ENCODE results near the gene RNF151. TPM values are rescaled to one million over a fixed set of nuclear protein-coding genes. Genes with fewer than 3 reads are reported as not detected.
A peak's percentile ranks its signal among the peaks of the same experiment; 100 is the strongest.
"Not testable (repeated sequence)": the region's sequence is repeated elsewhere in the genome, so short reads cannot be mapped to it uniquely, and the experiment has no call there.

The RNF151 gene
- total RNA-seq, 1 donor from 2014 or later, result not detected

DNA sequence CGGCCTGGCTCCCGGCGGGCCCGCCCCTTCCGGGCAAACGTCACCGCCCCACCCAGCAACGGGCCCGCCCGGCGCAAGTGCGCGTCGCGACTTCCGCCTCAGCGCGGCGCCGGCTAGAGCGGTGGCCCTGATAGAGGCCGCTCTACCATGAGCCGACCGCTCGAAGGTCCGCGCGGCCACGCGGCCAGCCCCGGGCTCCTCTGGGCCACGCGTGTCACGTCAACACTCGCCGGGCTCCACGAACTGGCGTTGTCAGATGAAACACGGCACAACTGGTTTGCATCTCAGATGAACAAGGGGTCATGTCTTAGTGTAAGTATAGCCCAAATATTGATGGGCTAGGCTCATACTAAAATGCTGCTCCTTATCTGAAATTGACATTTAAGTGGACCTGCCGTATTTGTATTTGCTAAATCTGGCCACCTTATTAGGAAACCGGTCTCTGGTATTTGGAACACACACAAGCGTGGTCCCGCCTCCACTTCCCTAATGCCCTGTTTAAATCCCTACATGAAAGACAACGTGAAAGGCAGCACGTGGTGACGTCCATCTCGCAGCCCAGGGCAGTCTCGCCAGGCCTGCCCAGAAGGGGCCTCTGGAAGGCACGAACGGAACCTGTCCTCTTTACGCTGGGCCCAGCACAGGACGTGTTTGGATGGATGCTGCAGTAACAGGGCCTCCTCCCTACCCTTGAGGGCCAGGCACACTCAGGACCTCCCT is 43.3 kb downstream of the RNF151 start, which contains the start of gene ZNF598:
TSS of gene ZNF598 (minus strand) at position 31 of the 720 bp plus-strand sequence.
- Histone ChIP-seq H3K4me1 (ENCODE audit: insufficient read depth, low read length) (peaks cover 30% of the 10 kb centered on the region), H3K4me3 (ENCODE audit: insufficient read depth, low read depth, low read length) (peak within 1 kb of the TSS; percentile 88), H3K27ac (ENCODE audit: low read depth, low read length) (peak within 1 kb of the TSS; percentile 83), H3K79me2 (ENCODE audit: insufficient read depth, low read length) (peaks cover 56% of the 10 kb centered on the region), H3K4me2 (ENCODE audit: low read length) (peak within 1 kb of the TSS; percentile 100), H2AFZ (ENCODE audit: low read depth, low read length) (peak within 1 kb of the TSS; percentile 84), H3K9ac (ENCODE audit: low read length) (peak within 1 kb of the TSS; percentile 94), H3K27me3 (ENCODE audit: insufficient read depth, low read length) (no peaks in the 10 kb centered on the region), H4K20me1 (ENCODE audit: insufficient read depth, low read length) (peaks cover 42% of the 10 kb centered on the region), H3K36me3 (ENCODE audit: insufficient read depth, low read length) (no peaks in the 10 kb centered on the region), H3K9me3 (ENCODE audit: insufficient read depth, low read depth, low read length) (no peaks in the 10 kb centered on the region)
- peak within 1 kb of the TSS; percentile 90 for H3K4me3 Mint-ChIP-seq (ENCODE audit: unreplicated experiment)
- no peaks in the 10 kb centered on the region for H3K9me3 Mint-ChIP-seq (ENCODE audit: unreplicated experiment)
- H3K4me1 Mint-ChIP-seq (ENCODE audit: low read depth, unreplicated experiment), result peaks cover 18% of the 10 kb centered on the region
- TF ChIP-seq EZH2 (IDR thresholded peaks at IDR 0.05; ENCODE audit: insufficient read depth, low read length), result no peak
- TF ChIP-seq, protein P1, sequence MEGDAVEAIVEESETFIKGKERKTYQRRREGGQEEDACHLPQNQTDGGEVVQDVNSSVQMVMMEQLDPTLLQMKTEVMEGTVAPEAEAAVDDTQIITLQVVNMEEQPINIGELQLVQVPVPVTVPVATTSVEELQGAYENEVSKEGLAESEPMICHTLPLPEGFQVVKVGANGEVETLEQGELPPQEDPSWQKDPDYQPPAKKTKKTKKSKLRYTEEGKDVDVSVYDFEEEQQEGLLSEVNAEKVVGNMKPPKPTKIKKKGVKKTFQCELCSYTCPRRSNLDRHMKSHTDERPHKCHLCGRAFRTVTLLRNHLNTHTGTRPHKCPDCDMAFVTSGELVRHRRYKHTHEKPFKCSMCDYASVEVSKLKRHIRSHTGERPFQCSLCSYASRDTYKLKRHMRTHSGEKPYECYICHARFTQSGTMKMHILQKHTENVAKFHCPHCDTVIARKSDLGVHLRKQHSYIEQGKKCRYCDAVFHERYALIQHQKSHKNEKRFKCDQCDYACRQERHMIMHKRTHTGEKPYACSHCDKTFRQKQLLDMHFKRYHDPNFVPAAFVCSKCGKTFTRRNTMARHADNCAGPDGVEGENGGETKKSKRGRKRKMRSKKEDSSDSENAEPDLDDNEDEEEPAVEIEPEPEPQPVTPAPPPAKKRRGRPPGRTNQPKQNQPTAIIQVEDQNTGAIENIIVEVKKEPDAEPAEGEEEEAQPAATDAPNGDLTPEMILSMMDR (IDR thresholded peaks at IDR 0.05; ENCODE audit: insufficient read depth, low read depth, low read length), result no peak
- peaks cover 4% of the 10 kb centered on the region for H3K36me3 Mint-ChIP-seq (ENCODE audit: low read depth, unreplicated experiment)
- peak within 1 kb of the TSS; percentile 85 for H3K27ac Mint-ChIP-seq (ENCODE audit: unreplicated experiment)
- FAIRE-seq, result no peak
- DNase-seq (ENCODE audit: low read depth), result peak; percentile 69
- H3K27me3 Mint-ChIP-seq (ENCODE audit: low read depth, unreplicated experiment), result no peaks in the 10 kb centered on the region

DNA sequence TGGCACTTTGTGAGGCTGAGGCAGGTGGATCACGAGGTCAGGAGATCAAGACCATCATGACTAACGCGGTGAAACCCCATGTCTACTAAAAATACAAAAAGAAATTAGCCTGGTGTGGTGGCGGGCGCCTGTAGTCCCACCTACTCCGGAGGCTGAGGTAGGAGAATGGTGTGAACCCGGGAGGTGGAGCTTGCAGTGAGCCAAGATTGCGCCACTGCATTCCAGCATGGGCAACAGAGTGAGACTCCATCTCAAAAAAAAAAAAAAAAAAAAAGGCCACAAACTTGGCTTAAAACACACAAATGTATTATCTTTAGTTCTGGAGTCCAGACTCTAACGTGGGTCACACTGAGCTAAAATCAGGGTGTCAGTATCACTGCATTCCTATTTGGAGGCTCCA is 45.1 kb downstream of the RNF151 start:
- DNase-seq (ENCODE audit: low read depth); H2AFZ ChIP-seq (ENCODE audit: low read depth, low read length); H3K4me2 ChIP-seq (ENCODE audit: low read length); H3K9me3 Mint-ChIP-seq (ENCODE audit: unreplicated experiment); FAIRE-seq; H3K9me3 ChIP-seq (ENCODE audit: insufficient read depth, low read depth, low read length); H3K27ac ChIP-seq (ENCODE audit: low read depth, low read length); H3K27ac Mint-ChIP-seq (ENCODE audit: unreplicated experiment); H3K36me3 Mint-ChIP-seq (ENCODE audit: low read depth, unreplicated experiment); H3K27me3 Mint-ChIP-seq (ENCODE audit: low read depth, unreplicated experiment); H3K9ac ChIP-seq (ENCODE audit: low read length); H3K36me3 ChIP-seq (ENCODE audit: insufficient read depth, low read length); H3K27me3 ChIP-seq (ENCODE audit: insufficient read depth, low read length); H3K4me3 ChIP-seq (ENCODE audit: insufficient read depth, low read depth, low read length): not testable (repeated sequence)
- H3K4me1 ChIP-seq (ENCODE audit: insufficient read depth, low read length), result peaks cover 28% of the 10 kb centered on the region
- H3K79me2 ChIP-seq (ENCODE audit: insufficient read depth, low read length), result peaks cover 38% of the 10 kb centered on the region
- H3K4me3 Mint-ChIP-seq (ENCODE audit: unreplicated experiment), result peak overlapping the region; percentile 57
- H3K4me1 Mint-ChIP-seq (ENCODE audit: low read depth, unreplicated experiment), result peaks cover 12% of the 10 kb centered on the region
- peaks cover 25% of the 10 kb centered on the region for H4K20me1 ChIP-seq (ENCODE audit: insufficient read depth, low read length)

GRCh38 chr16:2013527-2013926 is 46.9 kb downstream of the RNF151 start:
- no peaks in the 10 kb centered on the region for H3K36me3 ChIP-seq (ENCODE audit: insufficient read depth, low read length)
- no peak overlapping the region for H3K4me2 ChIP-seq (ENCODE audit: low read length)
- H3K79me2 ChIP-seq (ENCODE audit: insufficient read depth, low read length), result peaks cover 20% of the 10 kb centered on the region
- no peaks in the 10 kb centered on the region for H3K9me3 ChIP-seq (ENCODE audit: insufficient read depth, low read depth, low read length)
- H3K27me3 ChIP-seq (ENCODE audit: insufficient read depth, low read length), result no peaks in the 10 kb centered on the region
- no peak for DNase-seq (ENCODE audit: low read depth)
- no peak for FAIRE-seq
- no peak overlapping the region for H2AFZ ChIP-seq (ENCODE audit: low read depth, low read length)
- no peak overlapping the region for H3K27ac ChIP-seq (ENCODE audit: low read depth, low read length)
- Mint-ChIP-seq H3K9me3 (ENCODE audit: unreplicated experiment) (no peaks in the 10 kb centered on the region), H3K36me3 (ENCODE audit: low read depth, unreplicated experiment) (peaks cover 2% of the 10 kb centered on the region), H3K4me1 (ENCODE audit: low read depth, unreplicated experiment) (peaks cover 3% of the 10 kb centered on the region), H3K27ac (ENCODE audit: unreplicated experiment) (peak overlapping the region; percentile 41), H3K4me3 (ENCODE audit: unreplicated experiment) (no peak overlapping the region), H3K27me3 (ENCODE audit: low read depth, unreplicated experiment) (peaks cover 4% of the 10 kb centered on the region)
- no peak overlapping the region for H3K9ac ChIP-seq (ENCODE audit: low read length)
- peaks cover 14% of the 10 kb centered on the region for H3K4me1 ChIP-seq (ENCODE audit: insufficient read depth, low read length)
- TF ChIP-seq, protein P1 (IDR thresholded peaks at IDR 0.05; ENCODE audit: insufficient read depth, low read depth, low read length), result no peak
- TF ChIP-seq EZH2 (IDR thresholded peaks at IDR 0.05; ENCODE audit: insufficient read depth, low read length), result no peak
- H4K20me1 ChIP-seq (ENCODE audit: insufficient read depth, low read length), result peaks cover 7% of the 10 kb centered on the region
- H3K4me3 ChIP-seq (ENCODE audit: insufficient read depth, low read depth, low read length), result no peak overlapping the region

Data from astrocyte (in vitro differentiated cells and primary cell).